GM12878 (cell line): ENCODE measurements around the gene SLC6A11. TPM values are rescaled to one million over a fixed set of nuclear protein-coding genes. Genes with fewer than 3 reads are reported as not detected.
A peak's percentile ranks its signal among the peaks of the same experiment; 100 is the strongest.

ENCODE experiments used
- ATAC-seq: fragments of 200-7000 bp; cut with Tn5 transposase; 3 replicates; pipeline ENCODE4 v1.9.1; 2020; ENCODE audit warnings: mild to moderate bottlenecking, moderate library complexity
- BruUV-seq: library from RNA; stranded (reverse); fragments of 400-500 nt; replicated peaks from 2 replicates; lab custom pipeline; 2021; lab: Mats Ljungman, UMichigan
- CTCF ChIA-PET: fragments of 300-600 bp; sonication (Branson Sonifier 250); formaldehyde crosslinking; extraction: SDS; loops from one replicate; lab custom pipeline; 2021; ENCODE audit warnings: inconsistent platforms; lab: Yijun Ruan, JAX
- POLR2A ChIA-PET: fragments of 350-600 bp; formaldehyde crosslinking; extraction: SDS; loops from one replicate; lab custom pipeline; 2021; ENCODE audit warnings: inconsistent platforms; lab: Charles Lee
- RAD21 ChIA-PET: fragments of 300-600 bp; sonication (Branson Sonifier 250); formaldehyde crosslinking; loops from one replicate; lab custom pipeline; 2023; ENCODE audit warnings: antibody characterized with exemption; ENCODE audit not compliant: unreplicated experiment; lab: Charles Lee
- SMC1A ChIA-PET: fragments of 300-600 bp; sonication (Branson Sonifier 250); formaldehyde crosslinking; loops from one replicate; lab custom pipeline; 2023; ENCODE audit not compliant: unreplicated experiment, uncharacterized antibody; lab: Charles Lee
- DNase-seq: peaks from one replicate; pipeline ENCODE4 v3.0.0-alpha.2; 2011; ENCODE audit warnings: low read depth, low spot score
- FAIRE-seq: peaks from 3 replicates; lab custom pipeline; 2011; peaks lifted over from hg19 to GRCh38; lab: Jason Lieb, UNC
- H2AFZ ChIP-seq: 2 replicates; pipeline ENCODE4 v1.6.0; 2011; ENCODE audit warnings: low read depth, low read length, control low read depth; ENCODE audit not compliant: control insufficient read depth
- H3K27ac ChIP-seq: 2 replicates; pipeline ENCODE4 v1.5.1; 2011; ENCODE audit warnings: control low read depth; ENCODE audit not compliant: control insufficient read depth, insufficient read depth
- H3K27me3 ChIP-seq, 2 experiments: replicated peaks in 1 of 2; 2 replicates each; pipeline versions ENCODE4 v1.6.0 to v1.6.1; 2011; ENCODE audit warnings: low read length in 1 of 2; ENCODE audit not compliant: control insufficient read depth in 2 of 2, insufficient read depth in 2 of 2
- H3K36me3 ChIP-seq, 2 experiments: 2 replicates each; pipeline ENCODE4 v1.5.1; 2011; ENCODE audit warnings: low read length in 1 of 2; ENCODE audit not compliant: control insufficient read depth in 2 of 2, insufficient read depth in 2 of 2
- H3K4me1 ChIP-seq: 2 replicates; pipeline ENCODE4 v1.6.1; 2011; ENCODE audit warnings: mild to moderate bottlenecking, low read length, moderate library complexity, mixed read lengths; ENCODE audit not compliant: control insufficient read depth, insufficient read depth
- H3K4me2 ChIP-seq: 2 replicates; pipeline ENCODE4 v1.6.0; 2011; ENCODE audit warnings: control low read depth; ENCODE audit not compliant: control insufficient read depth, insufficient read depth
- H3K4me3 ChIP-seq: fragments of 200-600 bp; sonication (generic); 2 replicates; pipeline ENCODE4 v1.5.1; 2016
- H3K79me2 ChIP-seq: 2 replicates; pipeline ENCODE4 v1.6.0; 2011; ENCODE audit warnings: low read length; ENCODE audit not compliant: control insufficient read depth, insufficient read depth
- H3K9ac ChIP-seq: 2 replicates; pipeline ENCODE4 v1.8.0; 2011; ENCODE audit warnings: low read length, control low read depth, mixed read lengths; ENCODE audit not compliant: control insufficient read depth, insufficient read depth
- H3K9me3 ChIP-seq: replicated peaks from 3 replicates; pipeline ENCODE4 v1.5.1; 2011; ENCODE audit warnings: mild to moderate bottlenecking, low read length; ENCODE audit not compliant: control insufficient read depth, insufficient read depth
- H4K20me1 ChIP-seq: 2 replicates; pipeline ENCODE4 v1.6.0; 2011; ENCODE audit not compliant: control insufficient read depth, insufficient read depth
- ATF2 ChIP-seq: IDR thresholded peaks from 2 replicates; pipeline ENCODE4 v1.6.1; 2012; ENCODE audit warnings: low read length, inconsistent platforms
- ATF7 ChIP-seq: fragments of 450-650 bp; IDR thresholded peaks from 2 replicates; pipeline ENCODE4 v1.6.1; 2016; ENCODE audit warnings: low read depth, mild to moderate bottlenecking
- HDAC2 ChIP-seq: fragments of 200-600 bp; sonication (generic); IDR thresholded peaks from 2 replicates; pipeline ENCODE4 v1.6.1; 2017
- MYB ChIP-seq: fragments of 150-350 bp; IDR thresholded peaks from 2 replicates; pipeline ENCODE4 v1.6.1; 2014; ENCODE audit warnings: mild to moderate bottlenecking, low read depth, low read length, borderline replicate concordance
- POLR2A ChIP-seq: IDR thresholded peaks from 2 replicates; pipeline ENCODE4 v1.6.1; 2011; ENCODE audit warnings: low read depth, mild to moderate bottlenecking, low read length
- PRDM15 ChIP-seq: fragments of 450-650 bp; formaldehyde crosslinking; IDR thresholded peaks from 2 replicates; pipeline ENCODE4 v1.4.0; 2020; ENCODE audit warnings: mild to moderate bottlenecking, moderate library complexity
- REST ChIP-seq: IDR thresholded peaks from 2 replicates; pipeline ENCODE4 v1.6.1; 2012; ENCODE audit warnings: mild to moderate bottlenecking, low read depth, low read length
- SMAD5 ChIP-seq: IDR thresholded peaks from 2 replicates; pipeline ENCODE4 v1.6.1; 2016; ENCODE audit warnings: antibody characterized with exemption, low read depth
- TAF1 ChIP-seq: IDR thresholded peaks from 2 replicates; pipeline ENCODE4 v1.6.1; 2011; ENCODE audit warnings: mild to moderate bottlenecking, low read depth, low read length, borderline replicate concordance
- USF1 ChIP-seq: IDR thresholded peaks from 2 replicates; pipeline ENCODE4 v1.6.1; 2011; ENCODE audit warnings: borderline replicate concordance, low read depth, mild to moderate bottlenecking, moderate library complexity, mixed read lengths, low read length; ENCODE audit not compliant: insufficient read depth; ENCODE audit errors: extremely low read length
- ZBED1 ChIP-seq: IDR thresholded peaks from 2 replicates; pipeline ENCODE4 v1.6.1; 2016; ENCODE audit warnings: borderline replicate concordance
- WGBS: methylation state at CpG from one replicate; pipeline ENCODE4 v1.1.6; 2016; ENCODE audit warnings: low lambda C conversion rate; ENCODE audit not compliant: insufficient replicate concordance, insufficient coverage; ENCODE audit errors: missing lambda C conversion rate; 5-methylcytosine and 5-hydroxymethylcytosine counted together
- in situ Hi-C: fragments of 300-500 bp; cut with MboI; formaldehyde crosslinking; loops from 9 replicates; pipeline ENCODE4 v1.14.3; 2018; ENCODE audit warnings: mixed read lengths
- intact Hi-C: fragments of 100-400 bp; cut with micrococcal nuclease; formaldehyde crosslinking; loops from one replicate; pipeline ENCODE4 v1.14.2; 2022; ENCODE audit not compliant: unreplicated experiment
- polyA plus RNA-seq, 11 experiments: library from polyadenylated mRNA; depleted of rRNA in 4 of 11; unstranded in 6 of 11; stranded (reverse) in 5 of 11; fragments of >200 nt; fragmentation: Nextera tagmentation in 4 of 11; fragmentation: Illumina TruSeq in 1 of 11; extraction: Ambion mirVana in 4 of 11; extraction: Trizol in 1 of 11; gene quantifications; 1 replicate in 1 of 11; 2 replicates in 10 of 11; pipeline versions ENCODE4 v1.2.1 to v1.2.3, GENCODE V29; 2011 to 2016; ENCODE audit warnings: inconsistent platforms in 2 of 11, missing spikeins in 2 of 11, low read depth in 1 of 11
- total RNA-seq, 4 experiments: library from RNA; depleted of rRNA in 3 of 4; stranded (reverse); fragments of >200 nt in 3 of 4; fragmentation: Illumina TruSeq in 1 of 4; extraction: Trizol in 1 of 4; gene quantifications; 2 replicates each; pipeline versions ENCODE4 v1.2.1 to v1.2.3, GENCODE V29; 2013 to 2021
- TF ChIP-seq, protein P1 (sequence below): fragments of 450-650 bp; IDR thresholded peaks from 2 replicates; pipeline ENCODE4 v1.6.1; 2017; ENCODE audit warnings: borderline replicate concordance

The SLC6A11 gene
- total and polyA plus RNA-seq, 10 of the 15 experiments (the other 5 are each of a cell fraction or from before 2014, with no cell fraction given): not detected

GRCh38 chr3:10962481-10963036 is 146.5 kb downstream of the SLC6A11 start (continued):
- TF ChIP-seq ATF2: no peak
- no peak for TF ChIP-seq PRDM15 (CRISPR knock-in tag)
- no peak for TF ChIP-seq HDAC2
- no peak for TF ChIP-seq USF1

GRCh38 chr3:10964537-10965167 is 148.6 kb downstream of the SLC6A11 start:
- intact Hi-C loops (no loop called here), in situ Hi-C loops (no loop called here)
- CTCF ChIA-PET: no interaction called here
- H3K4me3 ChIP-seq: no peak overlapping the region
- no peak overlapping the region for H2AFZ ChIP-seq
- H3K36me3 ChIP-seq: no peaks in the 10 kb centered on the region
- SMC1A ChIA-PET: no interaction called here
- no peak overlapping the region for H3K9ac ChIP-seq
- FAIRE-seq (no peak), DNase-seq (no peak), ATAC-seq (peak; percentile 56; the same call in 2 of the 3 replicates)
- no peaks in the 10 kb centered on the region for H3K79me2 ChIP-seq
- no peak overlapping the region for H3K27ac ChIP-seq
- H3K9me3 ChIP-seq: no peaks in the 10 kb centered on the region
- no peak overlapping the region for H3K4me2 ChIP-seq
- TF ChIP-seq SMAD5 (no peak), REST (peak; percentile 88), ATF7 (no peak), ZBED1 (no peak), TAF1 (no peak), MYB (no peak), POLR2A (no peak)
- TF ChIP-seq, protein P1, sequence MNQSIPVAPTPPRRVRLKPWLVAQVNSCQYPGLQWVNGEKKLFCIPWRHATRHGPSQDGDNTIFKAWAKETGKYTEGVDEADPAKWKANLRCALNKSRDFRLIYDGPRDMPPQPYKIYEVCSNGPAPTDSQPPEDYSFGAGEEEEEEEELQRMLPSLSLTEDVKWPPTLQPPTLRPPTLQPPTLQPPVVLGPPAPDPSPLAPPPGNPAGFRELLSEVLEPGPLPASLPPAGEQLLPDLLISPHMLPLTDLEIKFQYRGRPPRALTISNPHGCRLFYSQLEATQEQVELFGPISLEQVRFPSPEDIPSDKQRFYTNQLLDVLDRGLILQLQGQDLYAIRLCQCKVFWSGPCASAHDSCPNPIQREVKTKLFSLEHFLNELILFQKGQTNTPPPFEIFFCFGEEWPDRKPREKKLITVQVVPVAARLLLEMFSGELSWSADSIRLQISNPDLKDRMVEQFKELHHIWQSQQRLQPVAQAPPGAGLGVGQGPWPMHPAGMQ: no peak
- no peaks in the 10 kb centered on the region for H3K4me1 ChIP-seq
- H4K20me1 ChIP-seq: no peaks in the 10 kb centered on the region
- H3K27me3 ChIP-seq: no peaks in the 10 kb centered on the region; a peak in 1 of 4 replicates
- BruUV-seq: no TSS peak
- 54% methylated on average over 6 of the region's 6 CpGs for WGBS
- RAD21 ChIA-PET: no interaction called here
- POLR2A ChIA-PET: no interaction called here
